ENCODE data around the gene JAM2.
"Not testable (repeated sequence)": the region's sequence is repeated elsewhere in the genome, so short reads cannot be mapped to it uniquely, and the experiment has no call there.

The JAM2 gene

DNA sequence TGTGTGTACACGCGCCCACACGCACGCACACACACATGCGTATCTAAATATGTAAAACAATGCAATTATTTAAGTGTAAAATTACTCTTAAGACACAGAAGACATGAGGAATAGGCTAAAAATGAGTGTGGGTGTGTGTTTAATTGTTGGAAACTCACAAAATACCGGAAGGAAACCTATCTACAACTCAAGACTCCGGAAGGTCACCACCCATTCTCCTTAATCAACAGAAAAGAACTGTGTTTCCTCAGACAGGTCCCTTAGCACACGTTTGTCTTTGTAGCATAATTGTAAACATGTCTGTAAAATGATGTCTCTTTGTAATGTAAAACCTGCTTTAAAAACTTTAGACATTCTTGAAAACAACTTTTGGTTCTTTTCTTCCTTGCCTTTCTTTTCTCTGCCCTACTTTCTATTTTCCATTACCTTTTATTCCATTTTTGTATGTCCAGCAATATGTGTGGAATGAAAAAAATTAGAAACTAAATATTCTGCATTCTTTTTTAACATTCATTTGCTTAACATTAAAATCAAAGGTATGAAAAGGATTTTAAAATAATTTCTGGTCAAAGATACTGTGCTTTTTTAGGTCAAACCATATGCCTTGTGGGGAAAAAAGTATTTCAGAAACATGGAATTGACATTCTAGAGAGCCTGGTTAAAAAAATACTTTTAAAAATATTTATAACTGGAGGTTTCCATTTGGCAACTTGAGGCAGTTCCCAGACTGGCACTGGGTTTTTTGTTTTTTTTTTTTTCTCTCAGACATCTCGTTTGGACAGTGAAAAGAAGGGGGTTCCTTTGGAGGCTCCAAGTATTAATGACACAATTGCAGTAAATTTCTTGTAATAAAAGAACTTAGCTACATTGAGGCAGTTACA lies 49.5 kb downstream of the JAM2 start:
- no peak for DNase-seq (ENCODE audit: low spot score)
- in situ Hi-C loops (cut with MboI; ENCODE audit: low pct_unique_long_range_greater_than_20kb, low sequenced_read_pairs, unreplicated experiment) = no loop called here

GRCh38 chr21:25689226-25689625 lies 50.2 kb downstream of the JAM2 start:
- in situ Hi-C loops (cut with MboI; ENCODE audit: low pct_unique_long_range_greater_than_20kb, low sequenced_read_pairs, unreplicated experiment) = no loop called here
- no peak for TF ChIP-seq CTCF (IDR thresholded peaks at IDR 0.05; ENCODE audit: extremely low read depth, insufficient read depth, missing control alignments)
- DNase-seq (ENCODE audit: low spot score) = no peak

More for the DNA sequence above, 49.5 kb downstream of the JAM2 start:
- TF ChIP-seq CTCF (IDR thresholded peaks at IDR 0.05; ENCODE audit: extremely low read depth, insufficient read depth, missing control alignments) = no peak

DNA sequence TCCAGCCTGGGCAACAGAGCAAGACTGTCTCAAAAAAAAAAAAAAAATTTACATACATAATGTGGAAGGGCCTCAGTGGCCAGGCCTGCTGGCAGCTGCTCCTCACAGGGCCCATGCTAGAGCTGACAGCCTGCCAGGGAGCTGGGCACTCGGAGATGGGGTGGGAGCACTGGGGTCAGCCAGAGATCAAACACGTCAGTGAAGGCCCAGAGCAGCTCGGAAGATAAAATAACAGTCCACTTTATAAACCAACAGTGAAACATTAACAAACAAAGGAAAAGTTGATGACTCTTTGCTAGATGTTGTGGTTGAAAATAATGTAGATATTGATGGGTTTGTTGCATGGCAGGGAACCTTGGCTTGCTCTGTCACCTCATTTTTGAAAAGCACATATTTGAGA lies 52.9 kb downstream of the JAM2 start:
- in situ Hi-C loops (cut with MboI; ENCODE audit: low pct_unique_long_range_greater_than_20kb, low sequenced_read_pairs, unreplicated experiment) = no loop called here
- no peak for DNase-seq (ENCODE audit: low spot score)

GRCh38 chr21:25695461-25695860 lies 56.4 kb downstream of the JAM2 start:
- DNase-seq (ENCODE audit: low spot score); in situ Hi-C loops (cut with MboI; ENCODE audit: low pct_unique_long_range_greater_than_20kb, low sequenced_read_pairs, unreplicated experiment): not testable (repeated sequence)

More for the DNA sequence above, 52.9 kb downstream of the JAM2 start:
- TF ChIP-seq CTCF (IDR thresholded peaks at IDR 0.05; ENCODE audit: extremely low read depth, insufficient read depth, missing control alignments) = no peak

GRCh38 chr21:25700741-25701140 lies 61.7 kb downstream of the JAM2 start:
- no peak for DNase-seq (ENCODE audit: low spot score)
- in situ Hi-C loops (cut with MboI; ENCODE audit: low pct_unique_long_range_greater_than_20kb, low sequenced_read_pairs, unreplicated experiment) = no loop called here
- TF ChIP-seq CTCF (IDR thresholded peaks at IDR 0.05; ENCODE audit: extremely low read depth, insufficient read depth, missing control alignments) = no peak

- in situ Hi-C loops (cut with MboI; ENCODE audit: low pct_unique_long_range_greater_than_20kb, low sequenced_read_pairs, unreplicated experiment) = no loop called here
- TF ChIP-seq CTCF (IDR thresholded peaks at IDR 0.05; ENCODE audit: extremely low read depth, insufficient read depth, missing control alignments) = no peak
Observed at GRCh38 chr21:25701529-25701928, 62.5 kb downstream of the JAM2 start.

GRCh38 chr21:25708467-25709065 lies 69.5 kb downstream of the JAM2 start:
- in situ Hi-C loops (cut with MboI; ENCODE audit: low pct_unique_long_range_greater_than_20kb, low sequenced_read_pairs, unreplicated experiment) = no loop called here
- TF ChIP-seq CTCF (IDR thresholded peaks at IDR 0.05; ENCODE audit: extremely low read depth, insufficient read depth, missing control alignments) = peak; percentile 76
- peak; percentile 41 for DNase-seq (ENCODE audit: low spot score)

More at GRCh38 chr21:25701529-25701928, 62.5 kb downstream of the JAM2 start:
- DNase-seq (ENCODE audit: low spot score) = no peak

All from GM13977 (cell line).